HFF-Myc (cell line): ENCODE data around the gene DLX3.

Source experiments
- DNase-seq: peaks from one replicate; pipeline ENCODE4 v3.0.0-alpha.2; 2011; ENCODE audit warnings: low read depth; ENCODE audit errors: extremely low read depth
- H3K4me3 ChIP-seq: replicated peaks from 2 replicates; pipeline ENCODE4 v1.5.1; 2011; ENCODE audit warnings: low read depth, mild to moderate bottlenecking, control low read depth, low read length
- TF ChIP-seq, protein P1 (sequence below): IDR thresholded peaks from 2 replicates; pipeline ENCODE4 v1.5.1; 2012; ENCODE audit warnings: mild to moderate bottlenecking, low read depth, low read length, control low read depth; ENCODE audit errors: missing control alignments

The DLX3 gene

DNA sequence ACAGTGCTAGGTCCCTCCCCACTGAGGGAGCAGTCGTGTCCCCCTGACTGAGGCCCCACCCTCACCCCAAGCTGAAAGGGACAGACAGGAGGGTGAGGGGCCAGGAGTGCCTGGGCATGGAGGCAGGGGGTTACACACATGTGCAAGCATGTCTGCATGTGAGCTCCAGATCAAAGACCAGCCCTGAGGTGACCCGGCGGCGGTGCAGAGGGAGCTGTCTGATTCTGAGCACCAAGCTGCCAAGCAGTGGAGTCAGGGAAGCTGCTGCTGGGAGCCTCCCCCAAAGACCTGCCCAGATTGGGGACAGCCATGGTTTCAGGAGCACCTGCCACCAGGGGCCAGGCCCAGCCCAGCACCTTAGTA, 5.5 kb downstream of the DLX3 start:
- TF ChIP-seq, protein P1, sequence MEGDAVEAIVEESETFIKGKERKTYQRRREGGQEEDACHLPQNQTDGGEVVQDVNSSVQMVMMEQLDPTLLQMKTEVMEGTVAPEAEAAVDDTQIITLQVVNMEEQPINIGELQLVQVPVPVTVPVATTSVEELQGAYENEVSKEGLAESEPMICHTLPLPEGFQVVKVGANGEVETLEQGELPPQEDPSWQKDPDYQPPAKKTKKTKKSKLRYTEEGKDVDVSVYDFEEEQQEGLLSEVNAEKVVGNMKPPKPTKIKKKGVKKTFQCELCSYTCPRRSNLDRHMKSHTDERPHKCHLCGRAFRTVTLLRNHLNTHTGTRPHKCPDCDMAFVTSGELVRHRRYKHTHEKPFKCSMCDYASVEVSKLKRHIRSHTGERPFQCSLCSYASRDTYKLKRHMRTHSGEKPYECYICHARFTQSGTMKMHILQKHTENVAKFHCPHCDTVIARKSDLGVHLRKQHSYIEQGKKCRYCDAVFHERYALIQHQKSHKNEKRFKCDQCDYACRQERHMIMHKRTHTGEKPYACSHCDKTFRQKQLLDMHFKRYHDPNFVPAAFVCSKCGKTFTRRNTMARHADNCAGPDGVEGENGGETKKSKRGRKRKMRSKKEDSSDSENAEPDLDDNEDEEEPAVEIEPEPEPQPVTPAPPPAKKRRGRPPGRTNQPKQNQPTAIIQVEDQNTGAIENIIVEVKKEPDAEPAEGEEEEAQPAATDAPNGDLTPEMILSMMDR, result no peak
- DNase-seq, result no peak
- H3K4me3 ChIP-seq, result no peak overlapping the region

DNA sequence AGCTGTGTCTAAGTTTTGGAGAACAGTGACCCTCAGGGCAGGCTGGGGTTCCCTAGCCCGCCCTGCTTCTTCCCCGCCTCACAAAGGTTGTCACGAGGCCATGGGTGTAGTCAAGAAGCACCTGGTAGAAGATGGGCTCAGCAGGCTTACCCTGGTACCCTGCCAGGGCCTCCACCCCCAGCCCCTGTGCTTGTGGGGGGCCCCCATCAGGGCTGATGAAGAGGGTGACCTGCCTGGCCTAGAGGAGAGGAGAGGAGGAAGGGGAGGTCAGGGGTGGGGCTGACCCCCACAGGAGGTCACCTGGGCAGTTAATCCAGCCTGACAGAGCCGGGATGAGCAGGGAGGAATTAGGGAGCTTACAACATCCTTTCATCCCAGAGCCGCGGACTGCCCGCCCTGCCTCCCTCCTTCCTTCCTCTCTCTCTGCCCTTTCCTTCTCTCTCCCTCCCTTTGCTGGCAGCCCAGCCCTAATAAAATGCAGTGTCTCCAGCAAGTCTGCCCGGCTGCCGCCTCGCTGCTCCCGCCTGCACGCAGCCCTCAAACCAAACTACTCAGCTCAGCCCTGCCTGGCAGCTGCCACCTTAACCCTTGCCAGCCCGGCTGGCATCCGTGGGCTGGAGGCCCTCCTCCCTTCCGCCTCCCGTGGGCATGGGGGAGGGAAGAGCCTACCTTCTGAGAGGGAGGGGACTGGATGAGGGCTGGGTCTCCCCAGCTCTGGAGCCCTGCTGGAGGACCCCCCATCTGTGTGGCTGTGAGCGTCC, 7.2 kb downstream of the DLX3 start:
- no peak for DNase-seq
- TF ChIP-seq, protein P1, result no peak
- H3K4me3 ChIP-seq, result no peak overlapping the region

DNA sequence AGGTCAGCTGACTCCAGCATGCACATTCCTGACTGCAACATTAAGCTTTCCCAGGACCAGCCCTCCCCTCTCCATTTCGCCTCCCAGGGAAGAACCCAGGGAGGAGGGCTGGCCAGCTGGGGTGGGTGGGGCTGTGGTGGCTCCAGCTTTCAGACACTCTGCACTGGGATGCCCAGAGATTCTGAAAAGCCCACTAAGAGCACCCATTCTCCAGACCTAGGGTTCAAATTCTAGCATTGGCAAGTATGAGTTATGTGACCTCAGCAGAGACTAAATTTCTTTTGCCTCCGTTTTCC, 7.8 kb downstream of the DLX3 start:
- no peak for DNase-seq
- TF ChIP-seq, protein P1, result no peak
- no peak overlapping the region for H3K4me3 ChIP-seq

- DNase-seq, result no peak
- TF ChIP-seq, protein P1, result no peak
- H3K4me3 ChIP-seq, result no peak overlapping the region
These were observed 8.4 kb downstream of the DLX3 start for GRCh38 chr17:49986396-49987289.

GRCh38 chr17:49985310-49985990, 9.6 kb downstream of the DLX3 start:
- TF ChIP-seq, protein P1, result no peak
- H3K4me3 ChIP-seq, result no peak overlapping the region
- no peak for DNase-seq

DNA sequence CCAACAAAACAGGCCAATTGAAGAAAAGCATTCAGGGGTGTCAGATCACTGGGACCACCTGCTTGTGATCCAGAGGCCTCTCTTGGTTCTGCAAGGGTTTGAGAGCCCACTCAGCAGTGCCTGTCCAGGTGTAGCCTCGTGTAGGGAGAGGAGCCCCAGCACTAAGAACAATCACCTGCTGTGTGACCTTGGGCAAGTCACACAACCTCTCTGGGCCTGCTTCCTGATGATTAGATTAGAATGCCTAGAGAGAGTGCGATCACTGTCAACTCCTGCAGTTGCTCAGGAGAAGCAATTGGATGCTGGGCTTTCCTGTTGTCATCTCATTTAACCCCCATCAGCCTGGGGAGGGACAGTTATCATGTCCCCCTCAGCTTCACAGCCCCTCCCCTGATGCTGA, 10.2 kb downstream of the DLX3 start:
- no peak for DNase-seq
- no peak overlapping the region for H3K4me3 ChIP-seq
- TF ChIP-seq, protein P1, result no peak
